Effector memory CD4-positive, alpha-beta T cell (primary cell): Measurements from ENCODE around the gene RPS6KL1.
"Not testable (repeated sequence)": the region's sequence is repeated elsewhere in the genome, so short reads cannot be mapped to it uniquely, and the experiment has no call there.

Experiments
- DNase-seq, 3 donors: peaks; one replicate each; pipeline ENCODE4 v3.0.0-alpha.2; 2020
- H3K27ac ChIP-seq: 2 replicates; pipeline ENCODE4 v1.7.0; 2013; ENCODE audit warnings: mild to moderate bottlenecking, low read length, moderate library complexity; ENCODE audit not compliant: insufficient read depth, poor library complexity, severe bottlenecking
- H3K27me3 ChIP-seq: replicated peaks from 2 replicates; pipeline ENCODE4 v1.7.0; 2013; ENCODE audit warnings: mild to moderate bottlenecking, low read length; ENCODE audit not compliant: insufficient read depth, control insufficient read depth, poor library complexity, severe bottlenecking
- H3K36me3 ChIP-seq: 2 replicates; pipeline ENCODE4 v1.7.0; 2013; ENCODE audit warnings: mild to moderate bottlenecking, low read length, moderate library complexity; ENCODE audit not compliant: control insufficient read depth, insufficient read depth
- H3K4me1 ChIP-seq: 2 replicates; pipeline ENCODE4 v1.7.0; 2013; ENCODE audit warnings: low read length, mild to moderate bottlenecking; ENCODE audit not compliant: control insufficient read depth, insufficient read depth, poor library complexity, severe bottlenecking
- H3K4me3 ChIP-seq: 2 replicates; pipeline ENCODE4 v1.7.0; 2013; ENCODE audit warnings: low read length, low read depth, mild to moderate bottlenecking; ENCODE audit not compliant: insufficient read depth, poor library complexity, severe bottlenecking
- H3K9me3 ChIP-seq: 2 replicates; pipeline ENCODE4 v1.7.0; 2013; ENCODE audit warnings: mild to moderate bottlenecking, low read length, moderate library complexity; ENCODE audit not compliant: control insufficient read depth

The RPS6KL1 gene

GRCh38 chr14:74936151-74936550 lies 13.1 kb upstream of the RPS6KL1 start:
- Histone ChIP-seq H3K9me3 (no peaks in the 10 kb centered on the region), H3K4me3 (no peak overlapping the region), H3K27me3 (no peaks in the 10 kb centered on the region), H3K36me3 (no peaks in the 10 kb centered on the region), H3K27ac (no peak overlapping the region), H3K4me1 (peaks cover 3% of the 10 kb centered on the region)
- DNase-seq = no peak

- no peak for DNase-seq
- H3K4me1 ChIP-seq = no peaks in the 10 kb centered on the region
- H3K9me3 ChIP-seq = no peaks in the 10 kb centered on the region
- H3K27me3 ChIP-seq = no peaks in the 10 kb centered on the region
- H3K27ac ChIP-seq = no peak overlapping the region
- no peaks in the 10 kb centered on the region for H3K36me3 ChIP-seq
- no peak overlapping the region for H3K4me3 ChIP-seq
Measured at GRCh38 chr14:74935360-74935680, 12.3 kb upstream of the RPS6KL1 start.

- H3K27me3 ChIP-seq = no peaks in the 10 kb centered on the region
- H3K9me3 ChIP-seq = no peaks in the 10 kb centered on the region
- no peak overlapping the region for H3K27ac ChIP-seq
- H3K36me3 ChIP-seq = no peaks in the 10 kb centered on the region
- DNase-seq = no peak
- no peaks in the 10 kb centered on the region for H3K4me1 ChIP-seq
- H3K4me3 ChIP-seq = no peak overlapping the region
Measured at GRCh38 chr14:74934476-74935359, 11.7 kb upstream of the RPS6KL1 start.

DNA sequence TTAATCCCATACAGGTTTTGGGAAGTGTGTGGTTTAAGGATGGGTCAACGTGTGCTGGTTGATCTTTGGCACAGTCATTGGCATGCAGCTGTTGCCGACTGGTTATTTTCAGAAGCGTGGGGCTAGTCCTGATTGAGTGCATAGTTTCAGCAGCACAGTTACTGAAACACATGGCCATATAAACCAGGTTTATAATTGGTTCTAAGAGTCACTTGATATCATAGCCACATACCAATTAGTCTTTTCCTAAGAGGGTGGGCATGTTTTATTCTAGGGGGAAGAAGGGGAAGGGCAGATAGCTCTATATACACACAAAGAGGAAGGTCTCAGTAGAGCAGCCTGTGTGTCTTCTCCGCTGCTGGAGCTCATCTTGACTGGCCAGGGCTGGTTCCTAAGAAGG lies 11.0 kb upstream of the RPS6KL1 start:
- Histone ChIP-seq H3K4me1 (no peaks in the 10 kb centered on the region), H3K4me3 (no peak overlapping the region)
- DNase-seq = no peak

DNA sequence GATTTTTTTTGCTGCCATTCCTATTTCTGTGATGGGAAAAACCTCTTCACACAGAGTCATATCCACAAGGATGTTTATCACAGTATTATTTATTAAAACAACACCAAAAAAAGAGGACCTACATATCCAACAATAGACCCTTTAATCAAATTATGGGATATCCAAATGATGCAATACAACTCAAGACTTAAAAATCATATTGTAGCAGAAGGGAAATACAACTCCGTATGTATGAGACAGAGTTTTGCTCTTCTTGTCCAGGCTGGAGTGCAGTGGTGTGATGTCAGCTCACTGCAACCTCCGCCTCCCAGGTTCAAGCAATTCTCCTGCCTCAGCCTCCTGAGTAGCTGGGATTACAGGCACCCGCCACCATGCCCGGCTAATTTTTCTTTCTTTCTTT lies 9.9 kb upstream of the RPS6KL1 start:
- not testable (repeated sequence) for H3K36me3 ChIP-seq, H3K27me3 ChIP-seq, H3K4me1 ChIP-seq, H3K4me3 ChIP-seq, H3K27ac ChIP-seq, DNase-seq, H3K9me3 ChIP-seq

More for the DNA sequence above, 11.0 kb upstream of the RPS6KL1 start:
- Histone ChIP-seq H3K36me3 (no peaks in the 10 kb centered on the region), H3K27ac (no peak overlapping the region), H3K9me3 (no peaks in the 10 kb centered on the region), H3K27me3 (no peaks in the 10 kb centered on the region)

DNA sequence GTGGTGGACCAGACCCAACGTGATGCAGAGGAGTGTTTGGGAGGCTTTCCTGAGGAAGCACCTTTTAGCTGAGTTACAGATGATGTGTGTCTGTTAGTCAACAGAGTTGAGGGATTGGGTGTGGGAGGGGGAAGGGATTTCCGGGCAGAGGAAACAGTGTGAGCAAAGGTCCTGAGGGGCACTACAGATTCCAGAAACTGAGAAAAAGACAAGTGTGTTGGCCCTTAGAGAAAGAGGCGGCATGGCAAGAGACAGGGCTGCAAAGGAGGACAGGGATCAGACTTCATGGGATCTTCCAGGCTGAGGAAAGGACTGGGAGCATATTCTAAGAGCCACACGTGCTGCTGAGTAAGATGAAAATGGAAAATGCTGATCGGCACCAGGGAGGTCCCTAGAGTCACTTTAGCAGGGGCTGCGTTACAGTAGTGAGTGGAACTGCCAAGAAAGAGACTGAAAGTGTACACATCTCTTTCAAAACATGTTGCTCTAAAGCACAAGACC lies 9.4 kb upstream of the RPS6KL1 start:
- no peaks in the 10 kb centered on the region for H3K9me3 ChIP-seq
- H3K4me1 ChIP-seq = no peaks in the 10 kb centered on the region
- H3K4me3 ChIP-seq = no peak overlapping the region
- H3K27me3 ChIP-seq = no peaks in the 10 kb centered on the region
- H3K27ac ChIP-seq = no peak overlapping the region
- DNase-seq = no peak
- H3K36me3 ChIP-seq = no peaks in the 10 kb centered on the region

- H3K4me1 ChIP-seq, H3K27ac ChIP-seq, H3K4me3 ChIP-seq, DNase-seq, H3K36me3 ChIP-seq, H3K9me3 ChIP-seq, H3K27me3 ChIP-seq: not testable (repeated sequence)
Measured at GRCh38 chr14:74931744-74932143, 8.7 kb upstream of the RPS6KL1 start.

DNA sequence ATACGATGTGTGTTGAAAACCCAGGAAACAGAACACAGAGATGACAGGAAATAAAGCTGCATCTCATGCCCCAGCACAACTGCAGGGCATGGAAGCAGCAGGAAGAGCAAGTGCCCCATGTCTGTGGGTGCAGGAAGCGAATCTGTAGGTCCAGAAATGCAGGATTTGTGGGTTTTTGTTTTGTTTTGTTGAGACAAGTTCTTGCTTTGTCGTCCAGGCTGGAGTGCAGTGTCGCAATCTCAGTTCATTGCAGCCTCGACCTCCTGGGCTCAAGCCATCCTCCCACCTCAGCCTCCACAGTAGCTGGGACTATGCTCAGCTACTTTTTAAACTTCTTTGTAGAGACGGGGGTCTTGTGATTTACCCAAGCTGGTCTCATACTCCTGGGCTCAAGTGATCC lies 6.2 kb upstream of the RPS6KL1 start:
- Histone ChIP-seq H3K4me3 (no peak overlapping the region), H3K4me1 (no peaks in the 10 kb centered on the region), H3K27ac (no peak overlapping the region), H3K36me3 (no peaks in the 10 kb centered on the region), H3K27me3 (no peaks in the 10 kb centered on the region), H3K9me3 (no peaks in the 10 kb centered on the region)
- no peak for DNase-seq

GRCh38 chr14:74927225-74927624 lies 4.2 kb upstream of the RPS6KL1 start:
- Histone ChIP-seq H3K4me1 (no peaks in the 10 kb centered on the region), H3K27me3 (no peaks in the 10 kb centered on the region), H3K36me3 (no peaks in the 10 kb centered on the region), H3K27ac (no peak overlapping the region), H3K9me3 (no peaks in the 10 kb centered on the region), H3K4me3 (no peak overlapping the region)
- DNase-seq = no peak

DNA sequence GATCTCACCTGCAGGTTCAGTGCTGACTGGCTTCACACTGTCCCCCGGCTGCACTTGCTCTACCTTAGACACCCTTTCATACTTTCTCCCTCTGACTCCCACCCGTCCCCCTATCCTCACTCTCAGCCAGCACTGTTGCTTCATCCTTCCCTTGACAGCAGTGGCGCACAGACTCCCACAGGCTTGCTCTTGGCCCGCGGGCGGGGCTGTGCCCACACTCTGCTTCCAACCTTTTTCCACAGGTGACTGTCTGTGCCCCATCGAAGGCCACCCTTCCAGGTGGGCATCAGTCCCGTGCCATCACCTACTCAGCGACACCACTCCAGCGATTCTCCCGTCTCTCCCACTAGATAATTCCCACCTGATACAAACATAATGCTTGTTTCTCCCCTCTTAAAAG lies 1.0 kb upstream of the RPS6KL1 start:
- no peaks in the 10 kb centered on the region for H3K36me3 ChIP-seq
- no peak for DNase-seq
- no peaks in the 10 kb centered on the region for H3K27me3 ChIP-seq
- no peak overlapping the region for H3K27ac ChIP-seq
- H3K4me1 ChIP-seq = no peaks in the 10 kb centered on the region
- H3K4me3 ChIP-seq = no peak overlapping the region
- H3K9me3 ChIP-seq = no peaks in the 10 kb centered on the region
